NCI-H1436 treated with DMSO at 0.1 percent for 48 hours (cell line): ENCODE data around the gene HOXA7.

ENCODE experiments used
- DNase-seq: peaks from one replicate; lab custom pipeline; 2025; lab: John Stamatoyannopoulos, UW

Gene HOXA7

GRCh38 chr7:27182285-27182841, 25.9 kb upstream of the HOXA7 start:
- DNase-seq = no peak

- no peak for DNase-seq
Observed at GRCh38 chr7:27181795-27182275, 25.4 kb upstream of the HOXA7 start.

DNA sequence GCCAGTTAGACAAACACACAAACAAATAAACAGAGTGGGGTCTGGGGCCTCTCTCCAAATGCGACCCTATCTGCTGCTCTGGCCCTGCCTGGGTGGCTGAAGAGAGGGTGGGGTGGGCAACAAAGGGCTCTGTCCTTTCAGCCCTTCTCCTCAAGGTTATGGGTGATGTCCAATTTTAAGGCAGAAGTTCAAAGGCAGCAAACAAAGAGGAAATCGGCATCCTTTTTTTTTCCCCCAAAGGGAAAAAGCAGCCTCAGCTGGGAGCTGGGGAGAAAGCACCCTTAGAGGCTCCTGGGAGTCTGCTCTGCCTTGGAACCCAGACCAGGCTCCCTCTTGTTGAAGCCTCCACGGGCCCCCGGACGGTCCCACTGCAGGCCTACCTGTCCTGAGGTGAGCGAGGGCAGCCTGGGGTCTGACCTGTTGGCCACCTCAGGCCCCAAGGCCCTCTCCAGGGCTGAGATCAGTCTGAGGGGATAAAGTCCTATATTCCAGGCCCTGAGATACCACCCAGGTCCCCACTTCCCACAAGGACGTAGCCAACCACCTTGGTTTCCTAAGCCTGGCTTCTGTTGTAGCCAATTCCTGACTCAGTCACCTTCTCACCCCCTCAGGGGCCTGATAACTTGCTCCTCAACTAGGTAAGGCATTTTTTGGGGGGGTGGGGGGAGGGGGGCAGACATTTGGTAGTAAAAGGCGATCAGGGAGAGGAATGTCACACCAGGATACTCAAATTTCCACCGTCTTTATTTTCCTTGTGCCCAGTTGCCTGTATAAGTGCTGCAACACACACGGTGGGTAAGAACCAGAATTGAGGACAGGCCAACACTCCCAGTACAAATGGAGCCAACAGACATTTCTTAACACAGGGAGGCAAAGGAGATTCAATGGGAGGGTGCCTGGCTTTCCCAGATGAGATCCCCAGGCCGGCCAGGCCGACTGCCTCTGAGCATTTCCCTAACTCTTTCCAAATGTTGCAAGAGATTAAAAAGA, 24.3 kb upstream of the HOXA7 start:
- DNase-seq = no peak

GRCh38 chr7:27179503-27180430, 23.3 kb upstream of the HOXA7 start:
- DNase-seq = no peak

DNA sequence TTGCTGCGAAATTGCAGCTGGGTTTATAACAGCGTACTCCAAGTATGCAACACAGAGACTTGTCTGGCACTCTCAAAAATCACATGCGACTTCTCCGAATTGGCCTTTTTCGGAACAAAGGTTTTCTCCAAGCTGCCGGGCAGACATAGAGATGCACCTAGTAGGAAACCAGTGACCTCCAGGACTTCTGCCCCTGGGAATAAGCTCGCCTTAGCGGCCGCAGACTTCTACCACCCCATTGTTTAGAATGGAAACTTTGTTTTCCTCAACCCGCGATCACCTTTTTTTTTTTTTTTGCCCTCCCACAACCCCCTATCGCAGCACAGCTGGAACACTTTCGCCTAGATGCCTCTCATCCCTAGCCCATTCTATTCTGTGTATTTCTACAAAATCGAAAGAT, 22.6 kb upstream of the HOXA7 start:
- DNase-seq = no peak

DNA sequence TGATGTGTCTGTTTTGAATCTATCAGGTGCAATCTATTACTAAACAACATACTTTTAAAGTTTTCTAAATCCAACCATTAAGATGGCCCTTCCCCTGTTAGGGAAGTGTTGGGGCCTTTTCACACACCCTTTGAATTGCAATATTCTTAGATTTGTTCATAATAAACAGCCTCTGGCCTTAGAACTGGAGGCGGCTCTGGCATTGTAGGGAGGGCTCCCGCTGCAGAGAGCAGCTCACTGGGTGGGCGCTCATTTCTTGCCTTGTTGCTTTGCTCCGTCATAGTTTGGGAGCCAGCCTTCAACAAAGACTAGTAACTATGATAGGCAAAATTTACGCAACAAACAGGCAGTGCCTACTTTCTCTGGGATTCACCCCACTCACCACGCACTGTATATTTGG, 21.9 kb upstream of the HOXA7 start:
- no peak for DNase-seq

GRCh38 chr7:27177795-27178320, 21.4 kb upstream of the HOXA7 start:
- DNase-seq = no peak

DNA sequence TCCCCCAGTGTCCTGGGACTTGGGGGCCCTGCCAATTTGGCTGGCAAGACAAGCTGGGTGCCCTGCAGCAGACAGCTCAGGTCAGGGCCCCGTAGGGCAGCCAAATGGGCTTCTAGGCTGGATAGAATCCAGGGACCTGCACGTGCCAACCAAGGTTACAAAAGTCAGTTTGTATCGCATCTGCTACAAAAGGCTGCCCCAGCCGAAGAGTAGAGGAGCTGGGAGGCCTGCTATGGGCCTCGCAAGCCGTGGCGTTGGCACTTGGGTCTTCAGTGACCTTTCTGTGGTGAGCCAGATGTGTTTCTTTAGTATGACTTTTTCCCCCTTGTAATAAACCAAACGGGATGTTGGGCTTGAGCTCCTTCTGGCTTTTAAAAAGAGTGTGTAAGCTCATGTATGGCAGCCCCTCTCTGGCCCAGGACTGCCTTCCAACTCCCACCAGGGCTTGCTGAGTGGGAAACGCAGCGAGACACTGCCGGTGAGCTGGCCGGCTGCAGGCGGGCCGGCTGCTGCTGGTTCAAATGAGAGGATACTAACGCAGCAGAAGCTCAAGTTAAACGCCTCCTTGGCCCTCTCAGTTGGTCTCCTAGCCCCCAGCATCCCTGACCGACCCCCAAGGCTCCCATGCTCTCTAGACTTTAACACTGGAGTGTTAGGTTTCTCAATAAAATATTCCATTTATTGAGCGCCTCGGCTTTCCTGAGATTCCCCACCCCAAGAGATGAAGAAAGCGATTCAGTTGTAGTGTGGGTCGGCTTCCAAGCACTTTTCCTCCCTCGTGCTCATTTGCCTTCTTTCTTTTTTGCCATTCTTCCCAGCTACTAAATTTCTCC, 20.7 kb upstream of the HOXA7 start:
- no peak for DNase-seq

DNA sequence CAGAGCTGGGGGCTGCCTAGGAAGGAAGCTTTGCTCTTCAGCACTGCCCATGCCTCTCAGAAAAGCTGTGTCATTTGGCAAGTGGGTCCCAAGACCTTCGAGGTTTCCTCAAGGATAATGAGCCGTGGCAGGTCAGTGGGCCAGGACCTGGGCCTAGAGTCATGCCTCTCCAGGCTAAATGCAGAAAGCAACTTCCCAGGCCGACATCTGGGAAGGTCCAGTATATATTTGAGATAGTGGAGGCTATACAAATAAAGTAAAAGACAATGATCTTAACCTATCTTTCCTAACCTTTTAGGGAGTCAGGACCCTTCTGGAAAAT, 20.0 kb upstream of the HOXA7 start:
- DNase-seq = no peak

DNA sequence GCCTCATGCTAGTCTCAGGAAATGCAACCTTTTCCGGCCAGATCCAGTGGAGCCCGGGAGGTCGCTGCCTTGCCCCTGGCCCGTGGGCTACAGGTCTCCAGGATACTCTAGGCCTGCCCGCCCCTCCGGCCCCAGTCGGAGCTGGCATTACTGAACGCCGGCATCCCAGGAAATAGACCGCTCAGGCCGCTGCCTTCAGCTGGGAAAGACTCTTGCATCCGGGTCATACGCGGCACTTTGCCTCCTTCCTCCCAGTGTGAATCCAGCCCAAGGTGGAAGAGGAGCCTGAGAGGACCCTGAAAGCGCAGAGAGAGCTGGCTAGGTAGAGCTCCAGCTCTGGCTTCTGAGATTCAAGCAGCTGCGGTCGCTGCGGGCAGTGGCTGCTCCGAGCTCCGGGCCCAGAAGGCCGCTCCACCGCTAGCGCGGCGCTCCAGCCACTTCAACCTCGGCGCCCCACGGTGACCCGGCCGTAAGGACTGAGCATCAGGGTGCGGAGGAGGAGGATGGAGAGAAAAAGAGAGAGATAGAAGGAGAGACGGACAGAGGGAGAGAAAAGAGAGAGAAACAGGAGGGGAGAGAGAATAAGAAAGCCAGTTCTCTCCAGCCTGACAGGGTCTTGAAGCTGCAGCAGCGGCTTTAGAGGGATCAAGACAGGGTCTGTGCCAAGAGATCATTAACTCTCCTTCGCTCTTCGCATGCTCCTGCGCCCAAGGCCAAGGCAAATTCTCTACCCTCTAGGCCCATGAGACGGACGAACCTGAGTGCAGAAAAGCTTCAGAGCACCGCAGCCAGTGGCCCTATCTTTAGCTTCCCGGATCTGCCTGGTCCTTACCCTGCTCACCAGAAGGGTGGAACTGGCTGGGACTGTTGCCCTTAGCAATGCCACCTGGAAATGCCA, 19.4 kb upstream of the HOXA7 start:
- DNase-seq = no peak

DNA sequence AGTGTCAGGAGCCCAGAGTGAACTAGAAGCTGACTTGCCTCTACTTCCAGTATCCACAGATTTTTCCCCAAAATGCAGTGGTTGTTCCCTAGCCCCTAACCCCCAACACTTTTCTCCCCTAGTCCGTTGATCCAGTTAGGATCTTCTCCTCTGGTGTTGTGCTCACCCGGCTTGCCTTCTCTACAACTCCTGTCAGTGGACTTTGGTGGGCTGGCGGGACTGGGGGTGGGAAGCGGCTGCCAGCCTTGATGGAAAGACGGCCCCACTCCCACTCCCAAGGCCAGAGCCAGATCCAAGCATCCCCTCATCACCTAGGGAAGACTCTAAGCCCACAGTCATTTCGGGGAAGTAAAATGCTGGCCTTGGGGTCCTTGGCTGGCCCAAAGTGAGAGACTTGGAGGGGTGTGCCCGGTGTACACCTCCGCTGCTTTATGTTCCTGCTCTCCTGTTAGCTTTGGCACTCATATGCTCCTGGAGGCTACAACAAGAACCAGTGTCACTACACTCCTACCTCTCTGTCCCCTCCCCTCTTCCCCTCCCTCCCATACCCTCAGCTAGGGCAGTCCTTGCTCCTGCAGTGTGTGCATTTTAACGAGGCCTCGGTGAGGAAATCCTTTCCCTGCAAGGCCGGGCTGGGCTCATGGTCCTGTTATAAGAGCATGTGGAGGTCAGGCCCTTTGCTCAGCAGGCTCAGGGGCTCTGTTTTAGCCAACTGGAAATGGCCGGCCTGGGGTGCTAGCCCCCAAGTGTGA, 18.6 kb upstream of the HOXA7 start:
- no peak for DNase-seq

DNA sequence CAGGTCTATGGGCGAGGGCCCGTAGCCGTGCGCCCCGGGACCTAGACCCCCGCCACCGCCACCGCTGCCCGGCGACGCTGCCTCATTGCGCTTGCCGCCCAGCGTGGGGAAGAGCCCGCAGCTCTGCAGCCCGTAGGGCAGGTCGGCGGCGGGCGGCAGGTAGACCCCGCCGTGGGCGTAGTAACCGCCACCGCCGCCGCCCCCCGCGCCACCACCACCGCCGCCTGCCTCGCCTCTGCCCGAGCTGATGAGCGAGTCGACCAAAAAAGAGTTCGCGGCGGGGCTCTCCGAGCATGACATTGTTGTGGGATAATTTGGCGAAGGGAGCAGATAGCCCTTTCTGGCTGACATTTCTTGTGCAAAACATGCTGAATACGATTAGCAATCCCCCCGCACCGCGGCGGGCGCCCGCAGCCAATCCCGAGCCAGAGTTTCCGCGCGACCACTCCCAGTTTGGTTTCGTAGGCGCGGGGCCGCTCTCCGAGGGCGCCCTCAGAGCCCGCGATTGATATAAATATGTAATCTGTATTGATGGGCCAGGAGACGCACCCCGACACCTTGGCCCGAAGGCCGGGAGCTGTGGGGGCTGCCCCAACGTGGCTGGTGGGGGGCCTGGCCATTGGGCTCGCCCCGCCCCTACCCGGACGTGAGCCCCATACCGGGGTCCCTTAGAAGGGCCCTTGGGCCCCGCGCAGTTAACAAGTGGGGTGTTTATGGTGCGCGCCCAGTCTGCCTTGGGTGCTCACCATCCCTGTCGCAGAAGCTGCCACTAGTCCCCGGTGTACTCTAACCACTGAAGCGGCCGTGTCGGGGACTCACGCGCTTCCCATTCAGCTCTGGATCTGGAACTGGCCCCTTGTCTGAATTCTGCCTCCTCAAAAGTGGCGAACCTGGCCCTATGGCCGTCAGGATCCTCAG, 17.7 kb upstream of the HOXA7 start, which contains the start of gene HOXA10:
Gene HOXA10 (minus strand): TSS at position 365 of the 918 bp plus-strand sequence. CDS start 14 bp downstream, at position 351.
- no peak for DNase-seq

- no peak for DNase-seq
Observed at GRCh38 chr7:27173511-27173955, 17.1 kb upstream of the HOXA7 start.

DNA sequence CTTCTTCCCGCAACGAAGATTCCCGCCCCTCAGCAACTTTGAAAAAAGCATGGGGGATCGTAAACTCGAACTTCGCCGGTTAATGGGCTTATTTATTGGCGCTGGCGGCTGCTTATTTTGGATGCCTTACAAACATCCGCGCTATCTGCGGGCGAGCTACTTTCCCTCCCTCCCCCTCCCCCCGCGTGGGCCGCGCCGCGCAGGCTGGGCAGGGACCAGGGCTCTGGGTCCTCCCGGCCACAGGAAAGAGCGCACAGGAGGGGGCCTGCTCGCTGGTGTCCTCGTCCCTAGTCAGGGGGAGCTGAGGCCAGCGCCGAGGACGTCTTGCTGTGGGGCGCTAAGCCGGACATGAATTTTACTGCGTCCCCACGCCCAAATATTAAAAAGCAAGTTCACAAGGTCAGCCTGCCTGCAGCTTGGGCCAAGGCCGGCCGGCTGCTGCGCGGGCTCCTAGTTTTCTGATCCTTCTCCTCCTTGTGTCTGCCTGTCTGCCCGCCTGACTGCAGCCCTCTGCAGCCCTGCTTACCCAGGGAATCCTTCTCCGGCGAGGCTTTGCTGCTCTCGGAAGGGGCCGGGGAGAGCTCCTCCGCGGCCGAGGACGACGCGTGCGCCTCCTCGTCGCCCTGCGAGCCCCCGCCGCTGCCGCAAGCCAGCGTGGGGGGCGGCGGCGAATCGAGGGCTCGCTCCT, 16.5 kb upstream of the HOXA7 start:
- no peak for DNase-seq

DNA sequence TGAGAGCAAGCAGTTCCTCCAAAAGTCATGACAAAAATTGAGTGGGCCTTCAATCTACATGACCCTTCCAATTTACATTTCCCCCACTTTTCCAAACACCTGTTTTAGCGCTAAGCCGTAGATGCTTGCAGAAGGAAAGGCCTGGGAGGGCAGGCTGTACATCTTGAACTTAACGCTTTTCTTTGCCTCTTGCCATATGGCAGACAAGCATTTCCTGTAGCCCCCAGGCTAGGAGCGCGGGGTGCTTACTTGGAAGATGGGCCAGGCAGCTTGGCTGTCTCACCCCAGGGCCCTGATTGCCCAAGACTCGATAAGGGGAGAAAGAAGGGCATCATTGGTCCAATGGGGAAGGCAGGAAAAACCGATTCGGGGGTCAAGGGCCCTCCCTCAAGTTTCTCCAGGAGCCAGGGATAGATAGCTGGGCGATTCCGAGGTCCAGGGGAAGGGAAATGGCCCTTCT, 15.9 kb upstream of the HOXA7 start:
- no peak for DNase-seq

DNA sequence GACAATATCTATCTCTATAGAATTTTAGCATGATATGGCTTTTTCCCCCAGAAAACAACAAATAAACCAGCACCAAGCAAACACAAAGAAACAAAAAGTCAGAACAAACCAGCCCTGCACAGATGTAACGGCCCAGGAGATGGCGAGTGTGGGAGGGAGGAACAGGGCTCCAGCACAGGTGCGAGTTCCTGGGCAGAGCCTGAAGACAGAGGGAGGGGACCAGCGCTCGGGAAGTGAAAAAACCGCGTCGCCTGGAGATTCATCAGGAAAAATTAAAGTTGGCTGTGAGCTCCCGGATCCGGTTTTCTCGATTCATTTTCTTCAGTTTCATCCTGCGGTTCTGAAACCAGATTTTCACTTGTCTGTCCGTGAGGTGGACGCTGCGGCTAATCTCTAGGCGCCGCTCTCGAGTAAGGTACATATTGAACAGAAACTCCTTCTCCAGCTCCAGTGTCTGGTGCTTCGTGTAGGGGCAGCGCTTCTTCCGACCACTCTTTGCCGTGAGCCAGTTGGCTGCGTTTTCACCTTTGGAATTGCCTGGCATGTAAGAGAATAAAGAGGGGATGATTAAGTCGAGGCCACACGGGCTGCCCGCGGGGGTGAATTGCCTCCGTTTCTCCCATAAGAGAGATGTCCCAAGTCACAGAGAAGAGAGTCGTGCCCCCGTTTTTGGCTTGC, 15.3 kb upstream of the HOXA7 start:
- DNase-seq = no peak

DNA sequence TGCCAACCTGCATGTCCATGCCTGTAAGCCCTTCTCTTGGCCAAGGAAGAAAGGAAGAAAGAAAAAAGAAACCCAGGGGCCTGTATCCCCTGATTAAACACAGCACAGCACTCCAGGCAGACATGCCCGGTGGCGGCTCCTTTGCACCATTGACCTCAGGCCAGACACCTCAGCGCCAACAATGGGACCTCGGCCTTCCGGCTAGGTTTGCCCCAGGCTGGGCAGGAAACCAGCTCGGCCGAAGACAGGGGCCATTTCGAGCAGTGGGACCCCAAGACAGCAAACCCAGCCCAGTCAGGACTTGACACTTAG, 14.8 kb upstream of the HOXA7 start:
- DNase-seq = no peak
